Skeletal muscle satellite cell (primary cell): ENCODE measurements around the gene SERPINA3.

ENCODE experiments used
- H3K27me3 ChIP-seq: 2 replicates; pipeline ENCODE4 v1.7.0; 2013; ENCODE audit warnings: low read length; ENCODE audit not compliant: control insufficient read depth, insufficient read depth
- H3K36me3 ChIP-seq: 2 replicates; pipeline ENCODE4 v1.7.0; 2013; ENCODE audit warnings: mild to moderate bottlenecking, control low read depth, low read length; ENCODE audit not compliant: insufficient read depth
- H3K4me1 ChIP-seq: 2 replicates; pipeline ENCODE4 v1.7.0; 2013; ENCODE audit warnings: low read length; ENCODE audit not compliant: control insufficient read depth, insufficient read depth
- H3K4me2 ChIP-seq: 2 replicates; pipeline ENCODE4 v1.7.0; 2013; ENCODE audit warnings: mild to moderate bottlenecking, low read length
- H3K4me3 ChIP-seq: 2 replicates; pipeline ENCODE4 v1.7.0; 2013; ENCODE audit warnings: low read length
- H3K9ac ChIP-seq: 2 replicates; pipeline ENCODE4 v1.7.0; 2013; ENCODE audit warnings: mild to moderate bottlenecking, low read depth, low read length, moderate library complexity
- H3K9me3 ChIP-seq: replicated peaks from 2 replicates; pipeline ENCODE4 v1.7.0; 2013; ENCODE audit warnings: mild to moderate bottlenecking, control low read depth, low read length

The SERPINA3 gene

DNA sequence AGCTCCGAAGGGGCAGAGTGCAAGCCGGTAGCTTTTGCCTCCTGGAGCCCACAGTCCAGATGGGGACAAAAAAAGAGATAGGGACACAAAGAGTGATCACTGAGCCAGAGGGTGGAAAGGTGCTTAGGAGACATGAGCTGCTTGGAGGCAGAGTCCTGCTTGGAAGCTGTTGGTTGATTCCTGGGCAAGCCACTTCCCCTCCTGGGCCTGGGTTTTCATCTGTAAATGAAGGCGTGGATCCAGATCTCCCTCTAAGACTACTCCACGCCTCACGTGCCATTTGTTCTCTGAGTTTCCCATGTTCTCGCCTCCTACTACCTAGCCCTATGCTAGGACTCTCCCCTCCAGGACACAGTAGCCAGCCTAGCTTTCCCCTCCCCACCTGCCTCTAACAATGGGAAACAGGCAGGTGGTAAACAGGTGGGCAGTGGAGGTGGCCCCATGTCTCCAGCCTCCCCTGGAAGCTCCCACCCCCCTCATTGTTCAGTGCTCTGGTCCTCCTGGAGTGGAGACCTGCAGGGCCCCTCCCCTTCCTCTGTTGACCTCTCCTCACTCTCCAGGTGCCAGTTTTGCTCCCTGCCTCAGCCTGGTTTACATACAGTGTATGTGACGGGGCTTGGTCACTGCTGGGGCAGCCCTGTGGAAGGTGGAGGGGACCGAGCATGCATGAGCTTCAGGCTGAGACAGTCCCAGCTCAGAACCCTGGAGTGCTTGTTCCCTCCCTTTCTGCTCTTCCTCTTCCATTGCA, 3.8 kb downstream of the SERPINA3 start:
- Histone ChIP-seq H3K9ac (no peak overlapping the region), H3K4me3 (no peak overlapping the region), H3K4me1 (peaks cover 16% of the 10 kb centered on the region), H3K9me3 (peaks cover 14% of the 10 kb centered on the region), H3K4me2 (no peak overlapping the region), H3K36me3 (no peaks in the 10 kb centered on the region), H3K27me3 (no peaks in the 10 kb centered on the region)

DNA sequence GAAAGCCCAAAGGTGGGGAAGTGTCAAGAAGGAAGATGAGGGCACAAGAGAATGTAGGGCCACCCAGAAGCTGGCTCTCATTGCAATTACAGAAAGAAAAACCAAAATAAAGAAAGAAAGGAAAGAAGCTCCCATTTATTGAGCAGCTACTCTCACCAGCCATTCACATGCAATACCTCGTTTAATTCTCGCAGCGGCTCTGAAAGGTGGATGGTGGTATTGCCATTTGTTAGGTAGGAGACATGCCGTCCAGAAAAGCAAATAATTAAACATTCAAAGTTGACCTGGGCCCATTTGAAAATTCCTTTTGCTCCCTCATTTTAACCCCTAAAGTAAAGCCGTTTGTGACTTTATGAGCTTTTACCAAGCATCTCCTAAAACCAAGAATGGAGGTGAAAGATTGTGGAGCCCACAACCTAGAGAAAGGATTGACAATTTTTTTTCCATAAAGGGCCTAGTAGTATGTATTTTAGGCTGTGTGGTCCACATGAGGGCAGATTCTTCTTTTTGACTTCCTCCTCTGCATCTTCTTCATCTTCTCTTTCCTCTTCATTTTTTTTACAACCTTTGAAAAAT, 5.3 kb downstream of the SERPINA3 start:
- Histone ChIP-seq H3K4me2 (no peak overlapping the region), H3K4me1 (peaks cover 10% of the 10 kb centered on the region), H3K36me3 (no peaks in the 10 kb centered on the region), H3K27me3 (no peaks in the 10 kb centered on the region), H3K9ac (no peak overlapping the region), H3K4me3 (no peak overlapping the region), H3K9me3 (peaks cover 14% of the 10 kb centered on the region)

DNA sequence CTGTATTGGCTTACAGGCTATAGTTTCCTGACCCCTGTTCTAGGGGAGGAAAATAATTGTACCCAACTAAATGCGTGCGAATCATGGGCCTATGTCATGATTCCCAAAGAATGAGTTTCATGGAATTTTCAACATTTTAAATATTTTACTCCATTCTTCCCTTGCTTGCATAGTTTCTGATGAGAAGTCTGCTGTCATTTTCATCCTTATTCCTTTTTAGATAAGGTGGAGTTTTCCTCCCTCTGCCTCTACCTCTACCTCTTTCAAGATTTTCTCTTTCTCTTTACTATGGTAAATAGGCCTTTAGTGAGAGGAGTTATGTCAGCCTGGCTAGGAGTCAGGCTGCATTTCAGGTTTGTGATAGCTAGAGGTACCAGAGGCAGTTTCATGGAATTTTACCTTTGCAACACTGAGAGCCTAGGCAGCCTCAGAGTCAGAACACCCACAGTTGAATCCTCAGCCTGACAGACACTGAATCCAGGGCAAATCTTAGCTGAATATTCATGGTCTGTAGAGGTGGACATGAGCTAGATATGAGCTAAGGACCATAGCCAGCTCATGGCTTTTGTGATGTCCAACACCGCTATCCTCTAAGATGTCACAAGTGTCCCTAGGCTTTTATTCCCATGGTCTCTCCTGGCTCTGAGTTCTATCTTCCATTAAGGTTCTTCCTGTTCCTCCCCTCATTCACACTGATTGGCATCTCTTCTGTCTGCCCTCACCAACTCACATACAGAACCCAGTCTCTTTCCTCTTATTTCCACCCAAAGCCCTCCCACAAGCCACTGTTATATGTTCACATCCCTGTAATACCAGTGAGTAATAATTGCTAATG, 6.0 kb downstream of the SERPINA3 start:
- H3K4me2 ChIP-seq, result no peak overlapping the region
- peaks cover 14% of the 10 kb centered on the region for H3K9me3 ChIP-seq
- no peak overlapping the region for H3K9ac ChIP-seq
- H3K36me3 ChIP-seq, result no peaks in the 10 kb centered on the region
- H3K4me3 ChIP-seq, result no peak overlapping the region
- H3K4me1 ChIP-seq, result peaks cover 2% of the 10 kb centered on the region
- peaks cover 3% of the 10 kb centered on the region for H3K27me3 ChIP-seq

DNA sequence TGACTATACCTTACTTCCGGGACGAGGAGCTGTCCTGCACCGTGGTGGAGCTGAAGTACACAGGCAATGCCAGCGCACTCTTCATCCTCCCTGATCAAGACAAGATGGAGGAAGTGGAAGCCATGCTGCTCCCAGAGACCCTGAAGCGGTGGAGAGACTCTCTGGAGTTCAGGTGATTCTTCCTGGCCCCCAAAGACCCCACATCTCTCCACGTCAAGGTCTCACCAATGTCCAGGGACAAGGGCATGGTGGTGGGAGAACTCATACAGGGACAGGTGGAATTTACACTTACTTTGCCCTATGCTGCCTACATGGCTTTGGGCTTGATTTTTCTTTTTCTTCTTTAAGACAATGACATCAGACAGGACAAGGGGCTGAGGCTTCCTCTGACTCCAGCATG, 7.1 kb downstream of the SERPINA3 start:
- H3K4me2 ChIP-seq, result no peak overlapping the region
- peaks cover 14% of the 10 kb centered on the region for H3K9me3 ChIP-seq
- H3K4me3 ChIP-seq, result no peak overlapping the region
- no peaks in the 10 kb centered on the region for H3K36me3 ChIP-seq
- H3K4me1 ChIP-seq, result no peaks in the 10 kb centered on the region
- H3K27me3 ChIP-seq, result peaks cover 13% of the 10 kb centered on the region
- H3K9ac ChIP-seq, result no peak overlapping the region

DNA sequence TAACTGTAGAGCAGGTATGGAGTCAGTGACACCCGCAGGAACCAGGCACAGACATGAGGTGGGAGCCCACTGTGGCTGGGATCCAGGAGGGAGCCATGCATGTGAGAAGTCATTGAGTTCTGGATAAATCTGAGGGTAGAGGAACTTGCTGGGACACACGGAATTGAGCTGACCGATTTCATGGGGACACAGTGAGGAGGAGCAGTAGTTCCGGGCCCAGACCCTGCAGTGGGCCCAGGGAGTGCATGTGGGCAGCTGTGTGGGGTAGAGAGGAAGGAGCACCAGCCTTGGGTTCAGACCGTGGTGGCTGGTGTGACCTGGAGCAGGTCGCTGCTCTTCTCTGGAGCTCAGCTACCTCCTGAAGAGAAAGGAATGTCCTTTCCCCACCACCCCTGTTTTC, 8.4 kb downstream of the SERPINA3 start:
- Histone ChIP-seq H3K9ac (no peak overlapping the region), H3K4me2 (no peak overlapping the region), H3K4me1 (no peaks in the 10 kb centered on the region), H3K36me3 (no peaks in the 10 kb centered on the region), H3K4me3 (no peak overlapping the region), H3K9me3 (peaks cover 14% of the 10 kb centered on the region), H3K27me3 (peaks cover 22% of the 10 kb centered on the region)

DNA sequence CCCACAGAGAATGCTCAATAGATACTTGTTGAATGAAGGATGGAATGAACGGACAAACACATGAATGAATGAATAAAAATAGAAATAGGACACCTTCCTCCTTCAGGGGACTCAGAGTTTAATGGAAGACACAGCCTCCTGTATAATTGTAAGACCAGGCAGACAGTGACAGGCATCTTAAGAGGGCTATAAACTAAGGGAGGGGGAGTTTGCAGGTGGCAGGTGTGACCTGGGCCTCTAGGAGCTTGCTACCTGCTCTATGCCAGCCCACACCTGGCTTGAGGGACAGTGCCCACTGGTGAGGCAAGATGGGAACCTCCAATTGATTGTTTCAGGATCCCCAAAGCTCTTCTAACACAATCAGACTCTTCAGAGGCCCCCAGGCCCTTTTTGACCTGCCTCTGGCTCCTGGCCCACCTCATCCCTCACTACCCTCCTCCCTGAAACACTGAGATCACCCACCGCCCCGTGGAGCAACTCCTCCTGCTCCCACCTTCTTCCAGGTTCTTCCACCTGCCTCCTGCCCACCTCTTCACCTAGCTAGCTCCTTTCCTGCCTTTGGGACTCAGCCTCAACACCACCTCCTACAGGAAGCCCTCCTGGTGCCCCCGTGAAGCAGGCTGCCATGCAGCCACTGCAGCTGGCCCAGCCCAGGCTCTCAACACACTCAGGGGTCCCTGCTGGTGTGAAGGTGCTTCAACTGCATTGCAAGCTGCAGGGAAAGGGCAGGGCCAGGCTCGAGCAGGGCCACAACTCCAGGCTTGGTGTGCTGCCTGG, 9.4 kb downstream of the SERPINA3 start:
- peaks cover 14% of the 10 kb centered on the region for H3K9me3 ChIP-seq
- H3K4me2 ChIP-seq, result no peak overlapping the region
- H3K9ac ChIP-seq, result no peak overlapping the region
- peaks cover 22% of the 10 kb centered on the region for H3K27me3 ChIP-seq
- no peak overlapping the region for H3K4me3 ChIP-seq
- H3K36me3 ChIP-seq, result no peaks in the 10 kb centered on the region
- no peaks in the 10 kb centered on the region for H3K4me1 ChIP-seq

DNA sequence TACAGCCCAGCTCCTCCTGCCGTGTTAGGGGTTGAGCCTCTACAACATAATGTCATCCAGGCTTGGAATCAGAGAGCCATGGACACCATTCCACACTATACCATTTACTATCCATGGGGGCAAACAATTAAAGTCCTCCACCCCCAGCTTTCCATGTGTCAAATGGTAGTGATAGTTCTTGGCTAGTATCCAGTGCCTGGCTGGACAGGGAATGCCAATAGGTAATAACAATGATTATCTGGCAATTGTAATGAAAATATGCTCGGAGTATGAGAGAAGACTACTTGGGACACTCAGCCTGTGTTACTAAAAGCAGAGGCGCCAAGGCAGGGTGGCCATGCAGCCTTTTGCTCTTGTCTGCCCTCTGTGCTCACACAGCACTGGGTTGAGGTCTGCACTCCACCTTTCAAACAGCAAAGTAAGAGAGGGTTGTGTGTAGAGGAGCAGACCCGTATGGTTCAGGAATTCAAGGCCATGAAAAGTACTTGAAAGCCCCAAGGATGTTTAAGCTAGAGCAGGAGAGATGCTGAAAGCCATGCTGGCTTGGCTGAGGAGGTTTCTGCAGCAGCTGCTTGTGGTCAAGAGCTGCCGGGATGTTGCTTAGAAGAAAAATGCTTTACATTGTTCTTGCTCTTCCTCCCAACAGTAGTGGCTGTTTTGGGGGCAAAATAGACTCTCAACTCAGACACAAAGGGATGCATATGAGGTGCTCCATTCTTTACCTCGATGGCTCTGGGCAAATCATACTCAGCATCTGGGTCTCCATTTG, 10.6 kb downstream of the SERPINA3 start:
- H3K4me1 ChIP-seq, result no peaks in the 10 kb centered on the region

DNA sequence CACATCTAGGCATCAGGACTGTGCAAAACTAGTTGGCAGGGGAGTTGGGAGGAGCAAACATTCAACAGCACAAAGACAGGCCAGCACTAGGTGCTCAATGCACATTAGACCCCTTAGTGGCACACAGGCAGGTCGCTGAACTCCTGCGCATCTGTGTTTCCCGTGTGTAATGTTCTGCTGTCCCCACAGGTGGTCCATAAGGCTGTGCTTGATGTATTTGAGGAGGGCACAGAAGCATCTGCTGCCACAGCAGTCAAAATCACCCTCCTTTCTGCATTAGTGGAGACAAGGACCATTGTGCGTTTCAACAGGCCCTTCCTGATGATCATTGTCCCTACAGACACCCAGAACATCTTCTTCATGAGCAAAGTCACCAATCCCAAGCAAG, 11.2 kb downstream of the SERPINA3 start:
- Histone ChIP-seq H3K27me3 (peaks cover 22% of the 10 kb centered on the region), H3K9ac (no peak overlapping the region), H3K4me1 (no peaks in the 10 kb centered on the region), H3K4me3 (no peak overlapping the region), H3K9me3 (peaks cover 5% of the 10 kb centered on the region), H3K4me2 (no peak overlapping the region), H3K36me3 (no peaks in the 10 kb centered on the region)

More for the DNA sequence above, 10.6 kb downstream of the SERPINA3 start:
- H3K36me3 ChIP-seq, result no peaks in the 10 kb centered on the region
- no peak overlapping the region for H3K9ac ChIP-seq
- H3K4me3 ChIP-seq, result no peak overlapping the region
- H3K9me3 ChIP-seq, result peaks cover 10% of the 10 kb centered on the region
- no peak overlapping the region for H3K4me2 ChIP-seq
- peaks cover 22% of the 10 kb centered on the region for H3K27me3 ChIP-seq

DNA sequence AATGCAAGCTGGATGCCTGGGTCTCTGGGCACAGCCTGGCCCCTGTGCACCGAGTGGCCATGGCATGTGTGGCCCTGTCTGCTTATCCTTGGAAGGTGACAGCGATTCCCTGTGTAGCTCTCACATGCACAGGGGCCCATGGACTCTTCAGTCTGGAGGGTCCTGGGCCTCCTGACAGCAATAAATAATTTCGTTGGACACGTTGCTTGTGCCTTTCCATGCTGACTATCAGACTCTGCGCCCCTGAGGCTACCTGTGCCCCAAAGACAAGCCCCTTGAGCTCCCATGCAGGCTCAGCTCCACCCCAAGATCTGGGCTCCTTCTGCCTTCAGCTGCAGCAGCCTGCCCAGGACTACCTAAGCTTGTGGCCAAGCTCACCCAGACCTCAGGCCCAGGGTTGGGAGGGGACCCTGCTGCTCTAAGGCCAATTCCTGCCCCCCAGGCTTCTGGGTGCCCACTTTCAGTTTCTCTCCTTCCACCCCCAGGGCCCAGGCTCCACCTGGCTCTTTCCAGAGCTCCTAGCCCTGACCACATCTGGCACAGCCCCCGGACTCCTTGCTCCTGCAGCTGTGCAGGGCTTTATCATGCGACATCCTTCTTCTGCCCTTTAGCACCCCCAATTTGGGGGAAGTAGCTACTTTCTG, 11.8 kb downstream of the SERPINA3 start:
- H3K9ac ChIP-seq, result no peak overlapping the region
- peaks cover 2% of the 10 kb centered on the region for H3K9me3 ChIP-seq
- H3K27me3 ChIP-seq, result peaks cover 22% of the 10 kb centered on the region
- no peak overlapping the region for H3K4me2 ChIP-seq
- no peaks in the 10 kb centered on the region for H3K4me1 ChIP-seq
- H3K4me3 ChIP-seq, result no peak overlapping the region
- H3K36me3 ChIP-seq, result no peaks in the 10 kb centered on the region

DNA sequence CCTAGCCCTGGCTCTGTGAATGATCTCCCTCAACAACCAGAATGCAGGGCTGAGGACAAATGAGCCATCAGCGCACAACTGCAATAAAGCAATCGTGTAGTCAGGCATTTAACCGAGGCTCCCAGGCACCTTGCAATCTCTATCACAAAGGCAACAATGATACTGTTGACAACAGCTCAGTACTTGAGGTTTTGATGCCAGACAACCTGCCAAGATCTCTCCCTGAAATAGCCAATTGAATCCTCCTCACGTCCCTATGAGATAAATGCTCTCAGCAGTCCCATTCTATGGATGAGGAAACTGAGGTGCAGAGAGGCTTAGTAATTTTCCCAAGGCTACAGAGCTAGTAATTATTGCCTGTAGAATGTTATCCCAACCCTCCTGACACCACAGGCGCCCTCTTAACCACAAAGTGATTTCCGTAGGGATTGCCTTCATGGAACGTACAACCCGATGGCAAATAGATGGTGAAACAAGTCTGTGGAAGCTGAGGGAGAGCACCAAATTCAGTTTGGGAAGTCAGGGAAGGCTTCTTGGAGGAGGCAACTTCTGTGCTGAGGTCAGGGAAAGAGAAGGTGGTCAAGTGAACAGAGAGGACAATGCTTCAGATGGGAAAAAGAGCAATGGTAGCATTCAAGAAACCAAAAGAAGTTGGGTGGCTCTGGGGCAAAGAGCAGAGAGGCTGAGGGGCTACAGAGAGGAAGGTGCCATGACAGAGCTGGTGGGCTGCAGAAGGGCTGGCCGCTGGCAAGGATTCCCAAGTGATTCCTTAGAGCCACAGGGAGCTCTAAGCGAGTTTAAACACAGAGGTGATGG, 12.6 kb downstream of the SERPINA3 start:
- Histone ChIP-seq H3K4me2 (no peak overlapping the region), H3K9ac (no peak overlapping the region), H3K9me3 (no peaks in the 10 kb centered on the region), H3K27me3 (peaks cover 22% of the 10 kb centered on the region), H3K4me3 (no peak overlapping the region), H3K4me1 (no peaks in the 10 kb centered on the region), H3K36me3 (no peaks in the 10 kb centered on the region)
